Measurements from ENCODE around the gene SPTBN5. TPM values are rescaled to one million over a fixed set of nuclear protein-coding genes. Genes with fewer than 3 reads are reported as not detected.
A peak's percentile ranks its signal among the peaks of the same experiment; 100 is the strongest.

Gene SPTBN5
- total RNA-seq, 3 donors from 2014 or later (not counting 1 experiment from before 2014, with no cell fraction given) = 4.1 to 6.0 (median 5.2) TPM

DNA sequence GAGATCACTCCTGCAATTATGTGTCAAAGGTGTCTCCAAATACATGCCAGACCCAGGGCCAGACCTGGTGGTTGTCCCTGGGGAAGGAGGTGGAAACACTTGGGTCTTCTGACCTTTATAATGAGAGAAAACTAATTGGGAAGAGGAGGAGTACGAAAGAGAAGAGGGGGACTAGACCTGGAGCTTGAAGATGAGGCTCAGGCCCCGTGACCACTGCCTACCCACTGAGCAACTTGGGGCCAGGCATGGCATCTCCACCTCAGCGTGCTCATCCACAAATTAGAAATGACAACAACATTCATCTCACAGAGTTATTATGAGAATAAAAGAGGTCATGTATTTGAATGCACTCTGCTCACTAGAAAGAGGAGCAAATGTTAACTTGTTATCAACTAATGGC is 19.4 kb upstream of the SPTBN5 start:
- TF ChIP-seq, protein P1, sequence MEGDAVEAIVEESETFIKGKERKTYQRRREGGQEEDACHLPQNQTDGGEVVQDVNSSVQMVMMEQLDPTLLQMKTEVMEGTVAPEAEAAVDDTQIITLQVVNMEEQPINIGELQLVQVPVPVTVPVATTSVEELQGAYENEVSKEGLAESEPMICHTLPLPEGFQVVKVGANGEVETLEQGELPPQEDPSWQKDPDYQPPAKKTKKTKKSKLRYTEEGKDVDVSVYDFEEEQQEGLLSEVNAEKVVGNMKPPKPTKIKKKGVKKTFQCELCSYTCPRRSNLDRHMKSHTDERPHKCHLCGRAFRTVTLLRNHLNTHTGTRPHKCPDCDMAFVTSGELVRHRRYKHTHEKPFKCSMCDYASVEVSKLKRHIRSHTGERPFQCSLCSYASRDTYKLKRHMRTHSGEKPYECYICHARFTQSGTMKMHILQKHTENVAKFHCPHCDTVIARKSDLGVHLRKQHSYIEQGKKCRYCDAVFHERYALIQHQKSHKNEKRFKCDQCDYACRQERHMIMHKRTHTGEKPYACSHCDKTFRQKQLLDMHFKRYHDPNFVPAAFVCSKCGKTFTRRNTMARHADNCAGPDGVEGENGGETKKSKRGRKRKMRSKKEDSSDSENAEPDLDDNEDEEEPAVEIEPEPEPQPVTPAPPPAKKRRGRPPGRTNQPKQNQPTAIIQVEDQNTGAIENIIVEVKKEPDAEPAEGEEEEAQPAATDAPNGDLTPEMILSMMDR (IDR thresholded peaks at IDR 0.05) = no peak
- Mint-ChIP-seq H3K4me1 (peaks cover 9 to 14% of the 10 kb centered on the region in 2 donors), H3K27ac (no peak overlapping the region), H3K4me3 (no peak overlapping the region), H3K9me3 (no peaks in the 10 kb centered on the region), H3K36me3 (peaks cover 4% of the 10 kb centered on the region), H3K27me3 (ENCODE audit: low read depth in 2 of 2) (no peaks in the 10 kb centered on the region)
- H3K4me3 ChIP-seq (ENCODE audit: low read length) = no peak overlapping the region
- WGBS (ENCODE audit: insufficient coverage) = 100% methylated on average over 2 of the region's 3 CpGs
- ATAC-seq (no peak), DNase-seq (no peak)
- intact Hi-C loops (cut with micrococcal nuclease) = no loop called here
- H3K4me1 ChIP-seq (ENCODE audit: control insufficient read depth, insufficient read depth, low read length) = peaks cover 9% of the 10 kb centered on the region
- no peak overlapping the region for H3K27ac ChIP-seq (ENCODE audit: low read length)
- no peaks in the 10 kb centered on the region for H3K27me3 ChIP-seq (ENCODE audit: control insufficient read depth, insufficient read depth, low read length)
- no peaks in the 10 kb centered on the region for H3K9me3 ChIP-seq (ENCODE audit: control insufficient read depth, insufficient read depth, low read length)
- peaks cover 10% of the 10 kb centered on the region for H3K36me3 ChIP-seq (ENCODE audit: control insufficient read depth, insufficient read depth, low read length)

DNA sequence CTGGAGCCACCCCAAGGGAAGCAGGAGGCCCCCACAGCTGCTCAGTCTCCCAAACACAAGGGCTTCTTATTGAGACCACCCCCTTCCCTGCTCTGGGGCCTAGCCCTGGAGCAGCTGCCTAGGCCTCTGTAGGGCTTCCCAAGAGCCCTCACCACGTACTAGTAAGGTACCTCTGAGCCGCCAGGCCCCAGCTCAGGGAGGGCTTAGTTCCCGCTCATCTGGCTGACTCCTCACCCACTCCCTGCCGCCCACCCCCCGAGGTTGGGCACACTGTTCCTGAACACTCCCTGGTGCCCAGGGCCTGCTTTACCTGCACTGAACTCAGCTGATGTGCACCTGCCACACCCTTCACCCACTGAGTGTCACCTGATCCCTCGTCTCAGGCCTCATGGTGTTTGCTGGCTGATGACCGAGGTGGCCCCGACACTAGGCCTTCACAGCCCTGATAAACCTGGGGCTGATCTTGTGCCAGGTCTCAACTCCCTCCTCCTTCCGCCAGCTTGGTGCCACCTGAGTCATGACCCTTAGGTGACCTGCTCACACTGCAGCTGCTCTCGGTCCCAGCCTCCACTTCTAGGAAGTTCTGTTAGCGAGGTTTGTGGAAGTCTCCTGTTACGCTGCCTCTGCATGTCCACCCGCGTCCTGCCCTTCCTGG is 18.0 kb upstream of the SPTBN5 start:
- no peak for DNase-seq
- H3K27me3 Mint-ChIP-seq (ENCODE audit: low read depth in 2 of 2) = no peaks in the 10 kb centered on the region

DNA sequence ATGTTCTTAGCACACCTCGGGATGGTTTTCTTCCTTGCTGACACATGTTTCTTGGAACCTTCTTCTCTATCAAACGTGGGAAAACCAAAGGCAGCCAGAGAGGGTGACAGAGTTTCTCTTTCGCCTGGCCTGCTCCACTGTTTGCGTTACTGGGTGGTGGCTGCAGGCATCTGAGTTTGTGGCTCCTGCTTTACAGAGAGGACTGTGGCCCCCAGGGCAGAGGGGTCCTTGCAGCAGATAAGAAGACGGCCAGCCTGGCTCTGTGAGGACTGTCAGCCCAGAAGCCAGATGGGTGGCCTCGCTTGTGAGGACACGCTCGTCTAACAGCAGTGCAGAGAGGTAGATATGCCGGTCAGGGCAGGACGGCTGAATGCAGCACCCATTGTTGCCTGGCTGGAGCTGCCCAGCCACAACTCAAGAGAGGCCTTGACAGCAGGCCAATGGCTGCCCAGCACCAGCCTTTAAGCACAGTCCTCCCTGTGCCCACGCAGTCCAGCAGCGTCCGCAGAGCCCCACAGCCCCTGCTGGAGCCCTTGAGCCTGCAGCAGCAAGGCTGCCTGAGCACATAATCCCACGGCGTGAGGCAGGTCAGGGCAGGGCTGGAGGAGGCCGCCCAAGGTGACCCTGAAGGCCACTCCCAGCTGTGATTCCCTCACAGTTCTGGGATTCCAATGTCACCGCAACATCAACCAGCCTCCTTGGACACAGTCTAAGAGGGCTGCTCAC is 15.0 kb upstream of the SPTBN5 start:
- DNase-seq = no peak
- no peak for ATAC-seq
- intact Hi-C loops (cut with micrococcal nuclease) = no loop called here
- Mint-ChIP-seq H3K4me3 (no peak overlapping the region), H3K4me1 (peaks cover 7% of the 10 kb centered on the region in 2 donors), H3K27me3 (ENCODE audit: low read depth in 2 of 2) (no peaks in the 10 kb centered on the region), H3K27ac (no peak overlapping the region), H3K9me3 (no peaks in the 10 kb centered on the region), H3K36me3 (peaks cover 6% of the 10 kb centered on the region)
- H3K4me1 ChIP-seq (ENCODE audit: control insufficient read depth, insufficient read depth, low read length) = peaks cover 9% of the 10 kb centered on the region
- 97% methylated on average over 17 of the region's 17 CpGs for WGBS (ENCODE audit: insufficient coverage)
- TF ChIP-seq, protein P1 (IDR thresholded peaks at IDR 0.05) = no peak
- peaks cover 14% of the 10 kb centered on the region for H3K36me3 ChIP-seq (ENCODE audit: control insufficient read depth, insufficient read depth, low read length)
- no peak overlapping the region for H3K27ac ChIP-seq (ENCODE audit: low read length)
- no peaks in the 10 kb centered on the region for H3K27me3 ChIP-seq (ENCODE audit: control insufficient read depth, insufficient read depth, low read length)
- no peak overlapping the region for H3K4me3 ChIP-seq (ENCODE audit: low read length)
- H3K9me3 ChIP-seq (ENCODE audit: control insufficient read depth, insufficient read depth, low read length) = no peaks in the 10 kb centered on the region

More for the DNA sequence above, 18.0 kb upstream of the SPTBN5 start:
- peaks cover 8 to 9% of the 10 kb centered on the region in 2 donors for H3K4me1 Mint-ChIP-seq
- H3K36me3 ChIP-seq (ENCODE audit: control insufficient read depth, insufficient read depth, low read length) = peaks cover 12% of the 10 kb centered on the region
- intact Hi-C loops (cut with micrococcal nuclease) = no loop called here
- peaks cover 8% of the 10 kb centered on the region for H3K4me1 ChIP-seq (ENCODE audit: control insufficient read depth, insufficient read depth, low read length)
- no peaks in the 10 kb centered on the region for H3K9me3 Mint-ChIP-seq
- no peak overlapping the region for H3K4me3 Mint-ChIP-seq
- peaks cover 6% of the 10 kb centered on the region for H3K36me3 Mint-ChIP-seq
- H3K9me3 ChIP-seq (ENCODE audit: control insufficient read depth, insufficient read depth, low read length) = no peaks in the 10 kb centered on the region
- WGBS (ENCODE audit: insufficient coverage) = 91% methylated on average over 14 of the region's 14 CpGs
- H3K27ac Mint-ChIP-seq = peak overlapping the region in 1 of 2 donors; percentile 49
- H3K27ac ChIP-seq (ENCODE audit: low read length) = no peak overlapping the region
- H3K27me3 ChIP-seq (ENCODE audit: control insufficient read depth, insufficient read depth, low read length) = no peaks in the 10 kb centered on the region
- TF ChIP-seq, protein P1 (IDR thresholded peaks at IDR 0.05) = no peak
- H3K4me3 ChIP-seq (ENCODE audit: low read length) = no peak overlapping the region
- ATAC-seq = no peak
